HEK293 (cell line): ENCODE measurements around the gene ZCWPW1.
A peak's percentile ranks its signal among the peaks of the same experiment; 100 is the strongest.

ENCODE experiments used
- CTCF ChIA-PET: fragments of 350-600 bp; formaldehyde crosslinking; extraction: SDS; loops from one replicate; lab custom pipeline; 2021; ENCODE audit warnings: antibody characterized with exemption; lab: Yijun Ruan, JAX
- POLR2A ChIA-PET: fragments of 300-600 bp; formaldehyde crosslinking; extraction: SDS; loops from one replicate; lab custom pipeline; 2020; ENCODE audit warnings: antibody characterized with exemption, inconsistent platforms; lab: Yijun Ruan, JAX
- H3K27ac ChIP-seq: fragments of 200-500 bp; sonication (Bioruptor generic); 2 replicates; pipeline ENCODE4 v1.5.1; 2014; ENCODE audit warnings: low read depth, low read length, control low read depth, inconsistent platforms; ENCODE audit errors: extremely low read depth
- H3K36me3 ChIP-seq, 2 experiments: fragments of 200-500 bp in 1 of 2; sonication (Bioruptor generic) in 1 of 2; 1 replicate in 1 of 2; 2 replicates in 1 of 2; pipeline ENCODE4 v1.5.1; 2014 to 2017; ENCODE audit warnings: inconsistent platforms in 2 of 2, low read length in 2 of 2; ENCODE audit not compliant: control insufficient read depth in 2 of 2, insufficient read depth in 1 of 2
- H3K4me1 ChIP-seq: fragments of 200-500 bp; sonication (Bioruptor generic); 2 replicates; pipeline ENCODE4 v1.5.1; 2014; ENCODE audit warnings: mild to moderate bottlenecking, low read length, inconsistent platforms; ENCODE audit not compliant: control insufficient read depth, insufficient read depth
- H3K4me3 ChIP-seq: 2 replicates; pipeline ENCODE4 v1.5.1; 2011; ENCODE audit warnings: low read depth, mild to moderate bottlenecking, control low read depth, low read length, moderate library complexity
- H3K9me3 ChIP-seq: fragments of 200-500 bp; sonication (Bioruptor generic); 2 replicates; pipeline ENCODE4 v1.5.1; 2014; ENCODE audit warnings: low read depth, low read length, inconsistent platforms; ENCODE audit not compliant: control insufficient read depth, insufficient read depth
- GLI4 ChIP-seq: fragments of 450-650 bp; formaldehyde crosslinking; IDR thresholded peaks from 2 replicates; pipeline ENCODE4 v1.5.1; 2016; ENCODE audit warnings: missing biosample characterization, missing genetic modification characterization
- IKZF3 ChIP-seq: fragments of 450-650 bp; IDR thresholded peaks from 2 replicates; pipeline ENCODE4 v1.5.0; 2018; ENCODE audit warnings: missing biosample characterization, mild to moderate bottlenecking, missing genetic modification characterization, moderate library complexity
- SCRT2 ChIP-seq: fragments of 450-650 bp; formaldehyde crosslinking; IDR thresholded peaks from 2 replicates; pipeline ENCODE4 v1.5.1; 2016; ENCODE audit warnings: missing biosample characterization, missing genetic modification characterization
- SP3 ChIP-seq: fragments of 450-650 bp; formaldehyde crosslinking; IDR thresholded peaks from 2 replicates; pipeline ENCODE4 v1.5.1; 2016; ENCODE audit warnings: missing biosample characterization, missing genetic modification characterization
- ZBTB20 ChIP-seq: fragments of 450-650 bp; formaldehyde crosslinking; IDR thresholded peaks from 2 replicates; pipeline ENCODE4 v1.5.1; 2016; ENCODE audit warnings: missing biosample characterization, missing genetic modification characterization
- ZFP69B ChIP-seq: fragments of 450-650 bp; formaldehyde crosslinking; IDR thresholded peaks from 2 replicates; pipeline ENCODE4 v1.5.1; 2016; ENCODE audit warnings: missing biosample characterization, missing genetic modification characterization
- ZNF121 ChIP-seq: fragments of 450-650 bp; formaldehyde crosslinking; IDR thresholded peaks from 2 replicates; pipeline ENCODE4 v1.5.1; 2016; ENCODE audit warnings: missing biosample characterization, missing genetic modification characterization
- ZNF132 ChIP-seq: fragments of 450-650 bp; formaldehyde crosslinking; IDR thresholded peaks from 2 replicates; pipeline ENCODE4 v1.5.1; 2017; ENCODE audit warnings: missing biosample characterization, missing genetic modification characterization, borderline replicate concordance
- ZNF146 ChIP-seq: fragments of 450-650 bp; formaldehyde crosslinking; IDR thresholded peaks from 2 replicates; pipeline ENCODE4 v1.5.1; 2016; ENCODE audit warnings: missing biosample characterization, missing genetic modification characterization
- ZNF23 ChIP-seq: fragments of 450-650 bp; formaldehyde crosslinking; IDR thresholded peaks from 2 replicates; pipeline ENCODE4 v1.5.1; 2016; ENCODE audit warnings: missing biosample characterization, missing genetic modification characterization, borderline replicate concordance
- ZNF404 ChIP-seq: fragments of 450-650 bp; formaldehyde crosslinking; IDR thresholded peaks from 2 replicates; pipeline ENCODE4 v1.5.1; 2017; ENCODE audit warnings: missing biosample characterization, missing genetic modification characterization
- ZNF513 ChIP-seq: fragments of 450-650 bp; IDR thresholded peaks from 2 replicates; pipeline ENCODE4 v1.5.1; 2018; ENCODE audit warnings: missing biosample characterization, missing genetic modification characterization
- ZNF529 ChIP-seq: fragments of 450-650 bp; formaldehyde crosslinking; IDR thresholded peaks from 2 replicates; pipeline ENCODE4 v1.5.1; 2017; ENCODE audit warnings: missing genetic modification characterization, missing biosample characterization; ENCODE audit not compliant: insufficient replicate concordance
- ZNF530 ChIP-seq: fragments of 450-650 bp; formaldehyde crosslinking; IDR thresholded peaks from 2 replicates; pipeline ENCODE4 v1.5.1; 2016; ENCODE audit warnings: low read depth, missing biosample characterization, missing genetic modification characterization
- ZNF555 ChIP-seq: fragments of 450-650 bp; formaldehyde crosslinking; conservative IDR thresholded peaks from 2 replicates; pipeline ENCODE4 v1.5.1; 2017; ENCODE audit warnings: missing biosample characterization, mild to moderate bottlenecking, missing genetic modification characterization, inconsistent platforms
- ZNF558 ChIP-seq: fragments of 450-650 bp; formaldehyde crosslinking; IDR thresholded peaks from 2 replicates; pipeline ENCODE4 v1.5.1; 2016; ENCODE audit warnings: missing biosample characterization, missing genetic modification characterization
- ZNF560 ChIP-seq: fragments of 450-650 bp; formaldehyde crosslinking; IDR thresholded peaks from 2 replicates; pipeline ENCODE4 v1.5.1; 2017; ENCODE audit warnings: missing biosample characterization, missing genetic modification characterization, borderline replicate concordance
- ZNF610 ChIP-seq: fragments of 450-650 bp; formaldehyde crosslinking; IDR thresholded peaks from 2 replicates; pipeline ENCODE4 v1.5.1; 2016; ENCODE audit warnings: missing biosample characterization, missing genetic modification characterization, borderline replicate concordance
- ZNF639 ChIP-seq: fragments of 450-650 bp; formaldehyde crosslinking; IDR thresholded peaks from 2 replicates; pipeline ENCODE4 v1.5.1; 2016; ENCODE audit warnings: missing biosample characterization, missing genetic modification characterization
- ZNF654 ChIP-seq: fragments of 450-650 bp; formaldehyde crosslinking; IDR thresholded peaks from 2 replicates; pipeline ENCODE4 v1.5.1; 2016; ENCODE audit warnings: low read depth, missing biosample characterization, missing genetic modification characterization
- ZNF777 ChIP-seq: fragments of 450-650 bp; formaldehyde crosslinking; IDR thresholded peaks from 2 replicates; pipeline ENCODE4 v1.5.1; 2017; ENCODE audit warnings: missing biosample characterization, missing genetic modification characterization, borderline replicate concordance
- ZNF785 ChIP-seq: fragments of 450-650 bp; formaldehyde crosslinking; IDR thresholded peaks from 2 replicates; pipeline ENCODE4 v1.5.1; 2016; ENCODE audit warnings: missing biosample characterization, missing genetic modification characterization
- TF ChIP-seq, protein P1 (sequence below): fragments of 450-650 bp; formaldehyde crosslinking; IDR thresholded peaks from 2 replicates; pipeline ENCODE4 v1.5.1; 2016; ENCODE audit warnings: missing biosample characterization, missing genetic modification characterization, low read depth

Gene ZCWPW1

GRCh38 chr7:100423315-100423714 is 5.2 kb downstream of the ZCWPW1 start:
- Histone ChIP-seq H3K4me1 (no peaks in the 10 kb centered on the region), H3K36me3 (no peaks in the 10 kb centered on the region), H3K9me3 (no peaks in the 10 kb centered on the region), H3K4me3 (no peak overlapping the region), H3K27ac (no peak overlapping the region)
- ChIA-PET POLR2A (no interaction called here), CTCF (interaction anchor here (0.9 to 2.3 kb wide), 2 partner anchors 16 to 27 kb away, joined by 5 to 18 read pairs; no protein-coding TSS in a partner anchor)
- TF ChIP-seq ZNF146 (tag by site-specific recombination) (no peak), ZNF529 (tag by site-specific recombination) (no peak), SCRT2 (tag by site-specific recombination) (no peak)

GRCh38 chr7:100419660-100420226 is 8.8 kb downstream of the ZCWPW1 start:
- Histone ChIP-seq H3K4me1 (no peaks in the 10 kb centered on the region), H3K36me3 (no peaks in the 10 kb centered on the region), H3K9me3 (no peaks in the 10 kb centered on the region)
- CTCF ChIA-PET = interaction anchor here (0.5 to 1.1 kb wide), 5 partner anchors 8 to 429 kb away, joined by 3 to 10 read pairs (median 4); no protein-coding TSS in a partner anchor
- TF ChIP-seq ZNF654 (tag by site-specific recombination) = no peak
- peak; percentile 92 for TF ChIP-seq ZBTB20 (tag by site-specific recombination)
- TF ChIP-seq, all 188 proteins: peak for 1
- no peak overlapping the region for H3K4me3 ChIP-seq
- H3K27ac ChIP-seq = no peak overlapping the region
- POLR2A ChIA-PET = interaction anchor here (0.5 to 1.8 kb wide), 3 partner anchors 9 to 296 kb away, joined by 3 to 10 read pairs (median 4); partner anchors contain the start of genes FBXO24, LRCH4 and ZCWPW1

DNA sequence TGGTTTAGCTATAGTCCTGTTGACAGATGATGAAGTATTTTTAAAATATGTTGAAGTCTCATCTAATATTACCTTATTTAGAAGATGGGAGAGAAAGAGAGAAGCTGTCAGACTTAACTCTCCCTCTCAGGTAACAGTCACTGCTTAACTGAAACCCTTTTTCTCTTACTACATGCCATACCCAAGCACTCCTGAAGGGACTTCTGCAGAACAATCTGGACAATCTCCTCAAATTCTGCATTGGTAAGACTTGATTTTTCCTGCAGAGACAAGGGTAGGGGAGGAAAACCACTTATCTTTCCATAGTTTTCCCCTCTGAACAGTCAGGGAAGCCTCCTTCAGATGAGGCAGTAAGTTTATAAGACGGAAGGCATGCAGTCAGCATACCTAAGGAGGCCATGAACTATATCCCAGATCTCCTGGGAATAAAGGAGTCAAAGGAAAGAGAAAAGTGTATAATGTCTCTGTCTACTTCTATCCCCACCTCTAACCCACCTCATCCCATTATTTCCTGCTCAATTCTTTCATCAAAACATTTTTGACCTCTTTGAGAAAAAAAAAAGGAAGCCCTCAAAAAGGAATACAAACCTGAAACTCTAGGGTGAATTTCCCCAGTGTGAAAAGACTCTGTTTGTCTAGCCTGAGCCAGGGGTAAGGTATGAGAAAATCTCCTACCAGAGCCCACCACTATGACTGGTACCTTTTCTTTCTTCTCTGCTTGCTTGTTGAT is 9.4 kb downstream of the ZCWPW1 start:
- Histone ChIP-seq H3K36me3 (no peaks in the 10 kb centered on the region), H3K27ac (no peak overlapping the region), H3K4me3 (no peak overlapping the region), H3K9me3 (no peaks in the 10 kb centered on the region), H3K4me1 (no peaks in the 10 kb centered on the region)
- ChIA-PET CTCF (interaction anchor here (1.0 to 1.1 kb wide), 2 partner anchors 11 to 21 kb away, joined by 3 read pairs; no protein-coding TSS in a partner anchor), POLR2A (interaction anchor here (0.9 to 1.8 kb wide), 2 partner anchors 9 to 167 kb away, joined by 3 to 10 read pairs; partner anchors contain the start of genes FBXO24, LRCH4 and ZCWPW1)
- no peak for TF ChIP-seq ZNF785 (tag by site-specific recombination)
- TF ChIP-seq ZNF132 = no peak
- no peak for TF ChIP-seq ZNF530
- TF ChIP-seq IKZF3 (tag by site-specific recombination) = no peak
- TF ChIP-seq GLI4 (tag by site-specific recombination) = no peak
- no peak for TF ChIP-seq ZNF121 (tag by site-specific recombination)
- TF ChIP-seq, protein P1, sequence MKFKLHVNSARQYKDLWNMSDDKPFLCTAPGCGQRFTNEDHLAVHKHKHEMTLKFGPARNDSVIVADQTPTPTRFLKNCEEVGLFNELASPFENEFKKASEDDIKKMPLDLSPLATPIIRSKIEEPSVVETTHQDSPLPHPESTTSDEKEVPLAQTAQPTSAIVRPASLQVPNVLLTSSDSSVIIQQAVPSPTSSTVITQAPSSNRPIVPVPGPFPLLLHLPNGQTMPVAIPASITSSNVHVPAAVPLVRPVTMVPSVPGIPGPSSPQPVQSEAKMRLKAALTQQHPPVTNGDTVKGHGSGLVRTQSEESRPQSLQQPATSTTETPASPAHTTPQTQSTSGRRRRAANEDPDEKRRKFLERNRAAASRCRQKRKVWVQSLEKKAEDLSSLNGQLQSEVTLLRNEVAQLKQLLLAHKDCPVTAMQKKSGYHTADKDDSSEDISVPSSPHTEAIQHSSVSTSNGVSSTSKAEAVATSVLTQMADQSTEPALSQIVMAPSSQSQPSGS (tag by site-specific recombination) = no peak
- TF ChIP-seq ZNF23 (tag by site-specific recombination) = no peak
- TF ChIP-seq ZNF610 (tag by site-specific recombination) = no peak
- no peak for TF ChIP-seq SP3
- no peak for TF ChIP-seq ZNF639 (tag by site-specific recombination)
- no peak for TF ChIP-seq ZNF555 (tag by site-specific recombination)
- no peak for TF ChIP-seq ZNF513 (tag by site-specific recombination)
- TF ChIP-seq ZNF558 = no peak
- TF ChIP-seq ZNF777 (tag by site-specific recombination) = no peak
- no peak for TF ChIP-seq ZNF404
- no peak for TF ChIP-seq ZNF560 (tag by site-specific recombination)
- TF ChIP-seq ZFP69B = no peak
